HCT116 (cell line): ENCODE data around the gene CAMK2G. TPM values are rescaled to one million over a fixed set of nuclear protein-coding genes. Genes with fewer than 3 reads are reported as not detected.

Experiments used
- ATAC-seq: fragments of 200-7000 bp; cut with Tn5 transposase; 2 replicates; pipeline ENCODE4 v1.9.1; 2020; ENCODE audit warnings: mild to moderate bottlenecking, moderate library complexity
- BruUV-seq: library from RNA; stranded (reverse); fragments of 400-500 nt; replicated peaks from 2 replicates; lab custom pipeline; 2021; lab: Mats Ljungman, UMichigan
- CTCF ChIA-PET: fragments of 300-600 bp; sonication (Branson Sonifier 250); formaldehyde crosslinking; loops from one replicate; lab custom pipeline; 2021; ENCODE audit warnings: antibody characterized with exemption; lab: Charles Lee
- POLR2A ChIA-PET: fragments of 300-600, 350-600 bp; sonication (Branson Sonifier 250); formaldehyde crosslinking; loops from one replicate; lab custom pipeline; 2021; ENCODE audit warnings: antibody characterized with exemption; lab: Charles Lee
- RAD21 ChIA-PET, 2 experiments: fragments of 300-600 bp; sonication (Branson Sonifier 250); formaldehyde crosslinking; loops; one replicate each; lab custom pipeline; 2023; ENCODE audit warnings: low total read pairs in 2 of 2; ENCODE audit not compliant: uncharacterized antibody in 2 of 2, unreplicated experiment in 2 of 2, low non-redundant PET in 1 of 2; lab: Charles Lee
- DNase-seq: peaks from one replicate; pipeline ENCODE4 v3.0.0-alpha.2; 2010; ENCODE audit warnings: low read depth, low spot score
- H2AFZ ChIP-seq: fragments of 200-600 bp; shearing (Covaris generic), sonication (generic); 2 replicates; pipeline ENCODE4 v1.6.1; 2017; ENCODE audit warnings: low read depth, mixed run types, mixed read lengths, antibody characterized with exemption, low read length; ENCODE audit not compliant: poor library complexity, severe bottlenecking
- H3K27ac ChIP-seq: 2 replicates; pipeline ENCODE4 v1.5.1; 2012; ENCODE audit warnings: low read depth, low read length
- H3K27me3 ChIP-seq: fragments of 200-600 bp; sonication (generic); 2 replicates; pipeline ENCODE4 v1.6.1; 2016; ENCODE audit warnings: mixed run types, low read length, mixed read lengths; ENCODE audit not compliant: insufficient read depth
- H3K36me3 ChIP-seq, 2 experiments: fragments of 200-500 bp in 1 of 2; fragments of 200-600 bp in 1 of 2; sonication (Bioruptor generic) in 1 of 2; sonication (generic) in 1 of 2; 2 replicates each; pipeline versions ENCODE4 v1.5.1 to v1.6.1; 2014 to 2016; ENCODE audit warnings: low read length in 2 of 2, inconsistent platforms in 1 of 2, mixed read lengths in 1 of 2, mixed run types in 1 of 2; ENCODE audit not compliant: insufficient read depth in 2 of 2, control insufficient read depth in 1 of 2
- H3K4me1 ChIP-seq, 2 experiments: fragments of 200-600 bp in 1 of 2; sonication (generic) in 1 of 2; 2 replicates each; pipeline versions ENCODE4 v1.5.1 to v1.6.1; 2012 to 2017; ENCODE audit warnings: low read length in 2 of 2, inconsistent platforms in 1 of 2, mild to moderate bottlenecking in 1 of 2, mixed read lengths in 1 of 2, mixed run types in 1 of 2, moderate library complexity in 1 of 2; ENCODE audit not compliant: insufficient read depth in 2 of 2, control insufficient read depth in 1 of 2
- H3K4me2 ChIP-seq: fragments of 200-600 bp; sonication (generic); 2 replicates; pipeline ENCODE4 v1.6.1; 2017; ENCODE audit warnings: mixed run types, low read length, mixed read lengths
- H3K4me3 ChIP-seq, 2 experiments: fragments of 200-600 bp in 1 of 2; sonication (generic) in 1 of 2; replicated peaks in 1 of 2; 2 replicates each; pipeline ENCODE4 v1.5.1; 2011 to 2016; ENCODE audit warnings: low read length in 2 of 2, control low read depth in 1 of 2, low read depth in 1 of 2, mild to moderate bottlenecking in 1 of 2, mixed read lengths in 1 of 2, mixed run types in 1 of 2
- H3K79me2 ChIP-seq: fragments of 200-600 bp; sonication (generic); 2 replicates; pipeline ENCODE4 v1.6.1; 2017; ENCODE audit warnings: mild to moderate bottlenecking, mixed run types, low read length, moderate library complexity, mixed read lengths; ENCODE audit not compliant: insufficient read depth
- H3K9ac ChIP-seq: fragments of 200-600 bp; sonication (generic); 2 replicates; pipeline ENCODE4 v1.6.1; 2016; ENCODE audit warnings: low read length, mixed read lengths
- H3K9me2 ChIP-seq: fragments of 200-600 bp; sonication (generic), shearing (Covaris generic); 2 replicates; pipeline ENCODE4 v1.6.1; 2017; ENCODE audit warnings: mixed run types, mild to moderate bottlenecking, moderate library complexity; ENCODE audit not compliant: insufficient read depth
- H3K9me3 ChIP-seq, 2 experiments: fragments of 200-500 bp in 1 of 2; fragments of 200-600 bp in 1 of 2; sonication (Bioruptor generic) in 1 of 2; sonication (generic) in 1 of 2; 2 replicates each; pipeline ENCODE4 v1.6.1; 2014 to 2017; ENCODE audit warnings: low read length in 2 of 2, mixed read lengths in 2 of 2, inconsistent platforms in 1 of 2, low read depth in 1 of 2, mild to moderate bottlenecking in 1 of 2, mixed run types in 1 of 2, moderate library complexity in 1 of 2; ENCODE audit not compliant: control insufficient read depth in 1 of 2, insufficient read depth in 1 of 2
- H4K20me1 ChIP-seq: fragments of 200-600 bp; sonication (generic), shearing (Covaris generic); 2 replicates; pipeline ENCODE4 v1.6.1; 2017; ENCODE audit warnings: mixed run types, mild to moderate bottlenecking, moderate library complexity; ENCODE audit not compliant: insufficient read depth
- ATF3 ChIP-seq: IDR thresholded peaks from 2 replicates; pipeline ENCODE4 v1.6.1; 2012
- CEBPB ChIP-seq: IDR thresholded peaks from 2 replicates; pipeline ENCODE4 v1.6.1; 2012; ENCODE audit warnings: low read depth
- CTCF ChIP-seq, 3 experiments: fragments of 200-600 bp in 1 of 3; sonication (generic) in 1 of 3; IDR thresholded peaks in 2 of 3; conservative IDR thresholded peaks in 1 of 3; 2 replicates each; pipeline ENCODE4 v1.5.1; 2012 to 2017; ENCODE audit warnings: low read depth in 2 of 3, low read length in 2 of 3, antibody characterized with exemption in 1 of 3, borderline replicate concordance in 1 of 3, control low read depth in 1 of 3, mild to moderate bottlenecking in 1 of 3, mixed read lengths in 1 of 3, mixed run types in 1 of 3, moderate library complexity in 1 of 3; ENCODE audit not compliant: insufficient read depth in 1 of 3
- EGR1 ChIP-seq: IDR thresholded peaks from 2 replicates; pipeline ENCODE4 v1.6.1; 2012; ENCODE audit warnings: low read depth
- ELF1 ChIP-seq: IDR thresholded peaks from 2 replicates; pipeline ENCODE4 v1.6.1; 2012; ENCODE audit warnings: low read depth, borderline replicate concordance
- EZH2phosphoT487 ChIP-seq: fragments of 200-600 bp; IDR thresholded peaks from 2 replicates; pipeline ENCODE4 v1.6.1; 2018; ENCODE audit warnings: antibody characterized with exemption, borderline replicate concordance
- FOSL1 ChIP-seq: IDR thresholded peaks from 2 replicates; pipeline ENCODE4 v1.6.1; 2012; ENCODE audit warnings: low read depth
- JUND ChIP-seq: IDR thresholded peaks from 2 replicates; pipeline ENCODE4 v1.6.1; 2012
- POLR2A ChIP-seq: IDR thresholded peaks from 2 replicates; pipeline ENCODE4 v1.7.0; 2011; ENCODE audit warnings: borderline replicate concordance; ENCODE audit not compliant: insufficient read depth, insufficient read length; ENCODE audit errors: extremely low read depth
- POLR2AphosphoS5 ChIP-seq: IDR thresholded peaks from 2 replicates; pipeline ENCODE4 v1.6.1; 2011; ENCODE audit warnings: mild to moderate bottlenecking, low read depth, low read length, moderate library complexity
- RAD21 ChIP-seq: IDR thresholded peaks from 2 replicates; pipeline ENCODE4 v1.6.1; 2012; ENCODE audit warnings: low read depth, mild to moderate bottlenecking
- REST ChIP-seq: IDR thresholded peaks from 2 replicates; pipeline ENCODE4 v1.6.1; 2012; ENCODE audit warnings: low read depth
- YY1 ChIP-seq: IDR thresholded peaks from 2 replicates; pipeline ENCODE4 v1.6.1; 2011; ENCODE audit warnings: low read length, low read depth, moderate library complexity, mild to moderate bottlenecking; ENCODE audit not compliant: insufficient replicate concordance; ENCODE audit errors: extremely low read depth
- ZBTB33 ChIP-seq: IDR thresholded peaks from 2 replicates; pipeline ENCODE4 v1.6.1; 2011; ENCODE audit warnings: mild to moderate bottlenecking, low read length, moderate library complexity; ENCODE audit not compliant: insufficient replicate concordance; ENCODE audit errors: extremely low read depth
- intact Hi-C: fragments of 100-400 bp; cut with micrococcal nuclease; formaldehyde crosslinking; loops from 2 replicates; pipeline ENCODE4 v1.10.0; 2022
- total RNA-seq: library from RNA; stranded (reverse); gene quantifications from one replicate; pipeline ENCODE4 v1.2.1, GENCODE V29; 2021; ENCODE audit not compliant: unreplicated experiment

Gene CAMK2G
- total RNA-seq, 1 experiment from 2014 or later: 28.3 TPM

- no peaks in the 10 kb centered on the region for H4K20me1 ChIP-seq
- no peak for TF ChIP-seq JUND
- TF ChIP-seq POLR2AphosphoS5: no peak
- TF ChIP-seq EZH2phosphoT487: no peak
- TF ChIP-seq YY1: no peak
- TF ChIP-seq POLR2A: no peak
- no peak for TF ChIP-seq ELF1
- TF ChIP-seq REST: no peak
- no peak for TF ChIP-seq EGR1
- no peak for TF ChIP-seq CEBPB
- no peak for TF ChIP-seq ATF3
- TF ChIP-seq FOSL1: no peak
- TF ChIP-seq CTCF (IDR thresholded peaks at IDR 0.05 in 2 of 3, conservative IDR thresholded peaks at IDR 0.05 in 1 of 3; ENCODE audit: borderline replicate concordance in 1 of 3, insufficient read depth in 1 of 3, low read depth in 2 of 3, low read length in 2 of 3): no peak
- no peak for TF ChIP-seq RAD21
- TF ChIP-seq ZBTB33: no peak
- POLR2A ChIA-PET: no interaction called here
- H3K9ac ChIP-seq: peak overlapping the region; percentile 62
- peak overlapping the region; percentile 64 for H3K4me2 ChIP-seq
- H3K27me3 ChIP-seq: no peaks in the 10 kb centered on the region
- peak overlapping the region; percentile 58 to 64 for H3K4me3 ChIP-seq
- BruUV-seq: no TSS peak
- intact Hi-C loops: no loop called here
- H3K4me1 ChIP-seq: peaks cover 28 to 43% of the 10 kb centered on the region in 2 experiments
- RAD21 ChIA-PET: no interaction called here
- H3K9me2 ChIP-seq: no peaks in the 10 kb centered on the region
- H3K79me2 ChIP-seq: peaks cover 42% of the 10 kb centered on the region
- ATAC-seq (peak; percentile 17), DNase-seq (no peak)
- peaks cover 6 to 16% of the 10 kb centered on the region in 2 experiments; a peak in 3 of 4 replicates for H3K36me3 ChIP-seq
- CTCF ChIA-PET: no interaction called here
- peak overlapping the region; percentile 55; the same call in 1 of the 2 replicates for H3K27ac ChIP-seq
- no peak overlapping the region for H2AFZ ChIP-seq
- H3K9me3 ChIP-seq: no peaks in the 10 kb centered on the region
Observed at GRCh38 chr10:73873838-73874215, 528 bp downstream of the CAMK2G start.
